Naive B cell (primary cell): ENCODE results near the gene CLEC3A. TPM values are rescaled to one million over a fixed set of nuclear protein-coding genes. Genes with fewer than 3 reads are reported as not detected.
A peak's percentile ranks its signal among the peaks of the same experiment; 100 is the strongest.
"Not testable (repeated sequence)": the region's sequence is repeated elsewhere in the genome, so short reads cannot be mapped to it uniquely, and the experiment has no call there.

ENCODE experiments used
- ATAC-seq, 2 donors: fragments of 150-1000 bp; cut with Tn5 transposase; 2 replicates each; pipeline ENCODE4 v1.10.0; 2021; ENCODE audit warnings: low read depth in 2 of 2, mild to moderate bottlenecking in 2 of 2, moderate library complexity in 2 of 2
- DNase-seq: peaks from one replicate; pipeline ENCODE4 v3.0.0; 2022
- H3K27ac Mint-ChIP-seq, 6 donors: one replicate each; pipeline ENCODE4 v1.8.0; 2020 to 2022; ENCODE audit warnings: mild to moderate bottlenecking in 6 of 6, mixed read lengths in 6 of 6, moderate library complexity in 5 of 6, inconsistent platforms in 2 of 6
- H3K27me3 Mint-ChIP-seq, 3 donors: one replicate each; pipeline ENCODE4 v1.8.0; 2021 to 2022; ENCODE audit warnings: mixed read lengths in 3 of 3, mild to moderate bottlenecking in 1 of 3
- H3K36me3 Mint-ChIP-seq, 2 donors: one replicate each; pipeline ENCODE4 v1.8.0; 2020 to 2022; ENCODE audit warnings: mixed read lengths in 2 of 2, inconsistent platforms in 1 of 2, mild to moderate bottlenecking in 1 of 2
- H3K4me1 Mint-ChIP-seq, 3 donors: one replicate each; pipeline ENCODE4 v1.8.0; 2020 to 2022; ENCODE audit warnings: mixed read lengths in 3 of 3, inconsistent platforms in 1 of 3, mild to moderate bottlenecking in 1 of 3, moderate library complexity in 1 of 3
- H3K4me3 Mint-ChIP-seq, 8 donors: one replicate each; pipeline ENCODE4 v1.8.0; 2020 to 2022; ENCODE audit warnings: mild to moderate bottlenecking in 8 of 8, mixed read lengths in 8 of 8, moderate library complexity in 8 of 8, inconsistent platforms in 2 of 8
- H3K9me3 Mint-ChIP-seq, 7 donors: one replicate each; pipeline ENCODE4 v1.8.0; 2020 to 2022; ENCODE audit warnings: mixed read lengths in 7 of 7, mild to moderate bottlenecking in 5 of 7, inconsistent platforms in 2 of 7, moderate library complexity in 1 of 7
- polyA plus RNA-seq, 6 donors: library from polyadenylated mRNA; unstranded; fragments of 300-500 nt; fragmentation: Illumina TruSeq; gene quantifications; one replicate each; pipeline ENCODE4 v1.2.3, GENCODE V29; 2021; ENCODE audit warnings: low read depth in 6 of 6

CLEC3A gene
- not detected for polyA plus RNA-seq

DNA sequence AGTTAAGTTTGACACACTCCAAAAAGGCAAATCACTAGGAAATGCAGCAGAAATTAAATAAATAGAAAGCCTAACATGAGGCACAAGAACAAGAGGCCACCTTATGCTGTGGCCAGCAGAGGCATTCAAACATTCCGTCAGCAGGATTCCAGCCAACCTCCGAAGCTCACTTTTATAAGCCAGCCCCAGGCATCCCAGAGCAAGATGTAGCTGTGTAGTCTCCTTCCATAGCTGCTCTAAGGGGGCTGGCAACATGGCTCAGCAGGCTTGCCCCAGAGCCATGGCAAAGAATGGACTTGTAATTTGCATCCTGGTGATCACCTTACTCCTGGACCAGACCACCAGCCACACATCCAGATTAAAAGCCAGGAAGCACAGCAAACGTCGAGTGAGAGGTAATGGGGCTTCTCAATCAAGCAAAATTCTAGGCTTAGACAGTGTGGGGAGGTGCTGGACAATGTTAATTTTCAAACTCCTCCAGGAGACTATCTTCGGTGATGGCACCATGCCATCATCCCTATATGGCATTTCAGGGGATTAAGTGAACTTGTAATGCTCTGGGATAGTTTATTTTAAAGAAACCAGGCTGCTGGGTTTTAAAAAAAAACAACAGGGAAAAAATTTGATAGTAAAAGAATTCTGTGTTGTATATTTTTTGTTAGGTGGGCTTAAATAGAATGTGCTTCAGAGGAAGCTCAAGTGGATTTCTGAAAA is at the start of gene CLEC3A:
TSS of gene CLEC3A (plus strand) at position 202 of the 714 bp plus-strand sequence. CDS start at position 281, 79 bp downstream.
- peaks cover 0 to 8% (median 2%) of the 10 kb centered on the region in 7 donors for H3K9me3 Mint-ChIP-seq
- no peaks in the 10 kb centered on the region for H3K4me1 Mint-ChIP-seq
- no peak within 1 kb of the TSS for H3K4me3 Mint-ChIP-seq
- H3K36me3 Mint-ChIP-seq: no peaks in the 10 kb centered on the region
- DNase-seq (no peak), ATAC-seq (no peak)
- peak within 1 kb of the TSS in 1 of 6 donors; percentile 17 for H3K27ac Mint-ChIP-seq
- H3K27me3 Mint-ChIP-seq: peaks cover 14 to 28% (median 16%) of the 10 kb centered on the region in 3 donors

- H3K36me3 Mint-ChIP-seq: no peaks in the 10 kb centered on the region
- DNase-seq (no peak), ATAC-seq (no peak)
- H3K4me3 Mint-ChIP-seq: no peak overlapping the region
- H3K27me3 Mint-ChIP-seq: peaks cover 0 to 9% (median 0%) of the 10 kb centered on the region in 3 donors
- no peak overlapping the region for H3K27ac Mint-ChIP-seq
- H3K9me3 Mint-ChIP-seq: no peaks in the 10 kb centered on the region
- H3K4me1 Mint-ChIP-seq: no peaks in the 10 kb centered on the region
These were observed 47.5 kb upstream of the CLEC3A start for GRCh38 chr16:77974883-77975282.

DNA sequence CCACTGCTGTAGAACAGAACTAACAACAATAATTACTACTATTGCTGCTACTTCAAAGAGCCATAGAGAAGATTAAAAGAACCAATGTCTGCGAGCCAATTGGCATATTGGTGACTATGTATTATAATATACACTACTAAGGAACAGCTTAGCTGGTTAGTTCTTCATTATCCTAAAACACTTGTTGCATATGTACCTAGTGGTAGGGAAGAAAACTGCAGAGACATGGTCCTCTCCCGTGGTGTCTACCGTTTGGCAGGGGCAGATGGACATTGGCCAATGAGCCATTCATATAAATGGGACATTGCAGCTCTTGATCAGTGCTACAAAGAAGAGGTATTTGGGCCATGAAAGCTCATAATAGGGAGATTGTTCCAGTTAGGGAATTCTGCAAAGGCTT is 46.4 kb upstream of the CLEC3A start:
- Mint-ChIP-seq H3K4me3 (no peak overlapping the region), H3K27me3 (peaks cover 0 to 9% (median 0%) of the 10 kb centered on the region in 3 donors), H3K9me3 (no peaks in the 10 kb centered on the region), H3K36me3 (no peaks in the 10 kb centered on the region), H3K27ac (no peak overlapping the region), H3K4me1 (no peaks in the 10 kb centered on the region)
- ATAC-seq (no peak), DNase-seq (no peak)

GRCh38 chr16:77977339-77977738 is 45.0 kb upstream of the CLEC3A start:
- ATAC-seq (no peak), DNase-seq (no peak)
- Mint-ChIP-seq H3K27ac (no peak overlapping the region), H3K36me3 (no peaks in the 10 kb centered on the region), H3K27me3 (peaks cover 0 to 9% (median 0%) of the 10 kb centered on the region in 3 donors), H3K9me3 (no peaks in the 10 kb centered on the region), H3K4me1 (no peaks in the 10 kb centered on the region), H3K4me3 (no peak overlapping the region)

- ATAC-seq: no peak
- Mint-ChIP-seq H3K27ac (no peak overlapping the region), H3K27me3 (no peaks in the 10 kb centered on the region), H3K4me3 (no peak overlapping the region), H3K36me3 (no peaks in the 10 kb centered on the region), H3K9me3 (peaks cover 0 to 2% (median 0%) of the 10 kb centered on the region in 7 donors), H3K4me1 (no peaks in the 10 kb centered on the region)
- no peak for DNase-seq
These were observed 37.2 kb upstream of the CLEC3A start for GRCh38 chr16:77985111-77985510.

- no peak for ATAC-seq
- H3K27ac Mint-ChIP-seq: no peak overlapping the region
- no peak overlapping the region for H3K4me3 Mint-ChIP-seq
- peaks cover 0 to 2% (median 0%) of the 10 kb centered on the region in 7 donors for H3K9me3 Mint-ChIP-seq
- DNase-seq: no peak
- no peaks in the 10 kb centered on the region for H3K36me3 Mint-ChIP-seq
- no peaks in the 10 kb centered on the region for H3K27me3 Mint-ChIP-seq
- no peaks in the 10 kb centered on the region for H3K4me1 Mint-ChIP-seq
These were observed 36.2 kb upstream of the CLEC3A start for GRCh38 chr16:77986011-77986740.

GRCh38 chr16:77987810-77988209 is 34.5 kb upstream of the CLEC3A start:
- H3K27me3 Mint-ChIP-seq: peaks cover 0 to 3% (median 0%) of the 10 kb centered on the region in 3 donors
- ATAC-seq (no peak), DNase-seq (no peak)
- H3K4me3 Mint-ChIP-seq: no peak overlapping the region
- no peak overlapping the region for H3K27ac Mint-ChIP-seq
- H3K36me3 Mint-ChIP-seq: no peaks in the 10 kb centered on the region
- H3K9me3 Mint-ChIP-seq: peaks cover 0 to 2% (median 0%) of the 10 kb centered on the region in 7 donors
- no peaks in the 10 kb centered on the region for H3K4me1 Mint-ChIP-seq

DNA sequence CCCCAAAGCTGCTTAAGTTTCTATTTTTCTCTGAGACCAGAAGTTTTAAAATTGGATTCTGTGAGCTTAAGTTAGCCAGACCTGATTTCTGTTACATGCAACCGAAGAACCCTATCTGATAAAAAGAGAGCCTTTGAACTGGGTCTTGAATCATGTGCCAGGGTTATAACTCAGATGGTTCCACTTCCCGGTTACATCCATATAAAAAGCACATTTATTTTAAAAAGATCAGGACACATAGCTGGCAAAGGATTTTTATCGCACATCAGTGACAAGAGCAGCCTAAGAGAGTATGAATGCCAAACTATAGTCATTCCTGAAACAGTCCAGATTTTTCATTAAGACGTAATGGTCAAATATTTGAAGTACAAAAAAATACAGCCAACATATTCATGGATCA is 32.5 kb upstream of the CLEC3A start:
- Mint-ChIP-seq H3K4me3 (no peak overlapping the region), H3K27ac (no peak overlapping the region), H3K4me1 (no peaks in the 10 kb centered on the region), H3K27me3 (peaks cover 0 to 3% (median 0%) of the 10 kb centered on the region in 3 donors), H3K36me3 (no peaks in the 10 kb centered on the region), H3K9me3 (no peaks in the 10 kb centered on the region)
- ATAC-seq (no peak), DNase-seq (no peak)

GRCh38 chr16:77991701-77992100 is 30.6 kb upstream of the CLEC3A start:
- Mint-ChIP-seq H3K4me1 (no peaks in the 10 kb centered on the region), H3K4me3 (no peak overlapping the region), H3K27ac (peak overlapping the region in 1 of 6 donors; percentile 77), H3K27me3 (peaks cover 0 to 3% (median 0%) of the 10 kb centered on the region in 3 donors), H3K36me3 (no peaks in the 10 kb centered on the region), H3K9me3 (peaks cover 8 to 13% (median 10%) of the 10 kb centered on the region in 7 donors)
- ATAC-seq: no peak
- DNase-seq: no peak

- not testable (repeated sequence) for DNase-seq, H3K27ac Mint-ChIP-seq, H3K27me3 Mint-ChIP-seq, H3K36me3 Mint-ChIP-seq, ATAC-seq, H3K4me1 Mint-ChIP-seq, H3K4me3 Mint-ChIP-seq
- peaks cover 8 to 16% (median 14%) of the 10 kb centered on the region in 7 donors for H3K9me3 Mint-ChIP-seq
These were observed 30.0 kb upstream of the CLEC3A start for GRCh38 chr16:77992381-77992780.

GRCh38 chr16:77993111-77993985 is 29.0 kb upstream of the CLEC3A start:
- peaks cover 0 to 3% (median 0%) of the 10 kb centered on the region in 3 donors for H3K27me3 Mint-ChIP-seq
- H3K27ac Mint-ChIP-seq: no peak overlapping the region
- H3K4me3 Mint-ChIP-seq: no peak overlapping the region
- no peaks in the 10 kb centered on the region for H3K4me1 Mint-ChIP-seq
- H3K9me3 Mint-ChIP-seq: peaks cover 8 to 16% (median 14%) of the 10 kb centered on the region in 7 donors
- DNase-seq: no peak
- ATAC-seq: no peak
- no peaks in the 10 kb centered on the region for H3K36me3 Mint-ChIP-seq

GRCh38 chr16:77995843-77996455 is 26.4 kb upstream of the CLEC3A start:
- Mint-ChIP-seq H3K4me3 (no peak overlapping the region), H3K9me3 (peaks cover 8 to 16% (median 14%) of the 10 kb centered on the region in 7 donors), H3K27ac (no peak overlapping the region), H3K4me1 (no peaks in the 10 kb centered on the region), H3K36me3 (no peaks in the 10 kb centered on the region), H3K27me3 (peaks cover 0 to 14% (median 3%) of the 10 kb centered on the region in 3 donors)
- ATAC-seq (no peak), DNase-seq (no peak)
